Stimulated activated CD4-positive, alpha-beta T cell treated with anti-CD3 and anti-CD28 coated beads, Interleukin-15, amount 100 ng/mL, for 1 hour (primary cell): ENCODE data around the gene CIZ1.
A peak's percentile ranks its signal among the peaks of the same experiment; 100 is the strongest.

ENCODE experiments used
- DNase-seq, 2 donors: peaks; one replicate each; pipeline ENCODE4 v3.0.0-alpha.2; 2020; ENCODE audit warnings: low read depth in 1 of 2, low spot score in 1 of 2

Gene CIZ1

GRCh38 chr9:128125580-128126354 lies 65.6 kb downstream of the CIZ1 start:
- no peak for DNase-seq

GRCh38 chr9:128124873-128125579 lies 66.3 kb downstream of the CIZ1 start:
- no peak for DNase-seq

GRCh38 chr9:128124451-128124850 lies 66.9 kb downstream of the CIZ1 start:
- no peak for DNase-seq

GRCh38 chr9:128123451-128124080 lies 67.8 kb downstream of the CIZ1 start:
- no peak for DNase-seq

GRCh38 chr9:128122809-128123175 lies 68.6 kb downstream of the CIZ1 start:
- no peak for DNase-seq

- no peak for DNase-seq
Observed at GRCh38 chr9:128121924-128122808, 69.2 kb downstream of the CIZ1 start.

GRCh38 chr9:128121466-128121810 lies 69.9 kb downstream of the CIZ1 start:
- no peak for DNase-seq

- no peak for DNase-seq
Observed at GRCh38 chr9:128120741-128121465, 70.5 kb downstream of the CIZ1 start.

GRCh38 chr9:128120061-128120740 lies 71.2 kb downstream of the CIZ1 start:
- DNase-seq: no peak

- DNase-seq: no peak
Observed at GRCh38 chr9:128118971-128119665, 72.3 kb downstream of the CIZ1 start.

GRCh38 chr9:128118472-128118857 lies 72.9 kb downstream of the CIZ1 start:
- no peak for DNase-seq

GRCh38 chr9:128117613-128118471 lies 73.5 kb downstream of the CIZ1 start:
- DNase-seq: peak; percentile 94 to 98

- no peak for DNase-seq
Observed at GRCh38 chr9:128116104-128117083, 75.0 kb downstream of the CIZ1 start.
